ENCODE measurements around the gene NDUFB6. TPM values are rescaled to one million over a fixed set of nuclear protein-coding genes. Genes with fewer than 3 reads are reported as not detected.

The NDUFB6 gene
- total and polyA plus RNA-seq, 10 of the 15 experiments (the other 5 are each of a cell fraction or from before 2014, with no cell fraction given), result 26.3 to 269 (median 61.4) TPM

- TF ChIP-seq MYC (IDR thresholded peaks at IDR 0.05; ENCODE audit: insufficient read depth, insufficient read length, insufficient replicate concordance, low read length, severe bottlenecking) (no peak), IKZF2 (IDR thresholded peaks at IDR 0.05) (no peak), BRCA1 (IDR thresholded peaks at IDR 0.05; ENCODE audit: low read depth, low read length) (no peak)
- TF ChIP-seq, protein P1, sequence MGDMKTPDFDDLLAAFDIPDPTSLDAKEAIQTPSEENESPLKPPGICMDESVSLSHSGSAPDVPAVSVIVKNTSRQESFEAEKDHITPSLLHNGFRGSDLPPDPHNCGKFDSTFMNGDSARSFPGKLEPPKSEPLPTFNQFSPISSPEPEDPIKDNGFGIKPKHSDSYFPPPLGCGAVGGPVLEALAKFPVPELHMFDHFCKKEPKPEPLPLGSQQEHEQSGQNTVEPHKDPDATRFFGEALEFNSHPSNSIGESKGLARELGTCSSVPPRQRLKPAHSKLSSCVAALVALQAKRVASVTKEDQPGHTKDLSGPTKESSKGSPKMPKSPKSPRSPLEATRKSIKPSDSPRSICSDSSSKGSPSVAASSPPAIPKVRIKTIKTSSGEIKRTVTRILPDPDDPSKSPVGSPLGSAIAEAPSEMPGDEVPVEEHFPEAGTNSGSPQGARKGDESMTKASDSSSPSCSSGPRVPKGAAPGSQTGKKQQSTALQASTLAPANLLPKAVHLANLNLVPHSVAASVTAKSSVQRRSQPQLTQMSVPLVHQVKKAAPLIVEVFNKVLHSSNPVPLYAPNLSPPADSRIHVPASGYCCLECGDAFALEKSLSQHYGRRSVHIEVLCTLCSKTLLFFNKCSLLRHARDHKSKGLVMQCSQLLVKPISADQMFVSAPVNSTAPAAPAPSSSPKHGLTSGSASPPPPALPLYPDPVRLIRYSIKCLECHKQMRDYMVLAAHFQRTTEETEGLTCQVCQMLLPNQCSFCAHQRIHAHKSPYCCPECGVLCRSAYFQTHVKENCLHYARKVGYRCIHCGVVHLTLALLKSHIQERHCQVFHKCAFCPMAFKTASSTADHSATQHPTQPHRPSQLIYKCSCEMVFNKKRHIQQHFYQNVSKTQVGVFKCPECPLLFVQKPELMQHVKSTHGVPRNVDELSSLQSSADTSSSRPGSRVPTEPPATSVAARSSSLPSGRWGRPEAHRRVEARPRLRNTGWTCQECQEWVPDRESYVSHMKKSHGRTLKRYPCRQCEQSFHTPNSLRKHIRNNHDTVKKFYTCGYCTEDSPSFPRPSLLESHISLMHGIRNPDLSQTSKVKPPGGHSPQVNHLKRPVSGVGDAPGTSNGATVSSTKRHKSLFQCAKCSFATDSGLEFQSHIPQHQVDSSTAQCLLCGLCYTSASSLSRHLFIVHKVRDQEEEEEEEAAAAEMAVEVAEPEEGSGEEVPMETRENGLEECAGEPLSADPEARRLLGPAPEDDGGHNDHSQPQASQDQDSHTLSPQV (IDR thresholded peaks at IDR 0.05), result no peak
Observed at GRCh38 chr9:32596096-32596865, 23.3 kb upstream of the NDUFB6 start (continued).

DNA sequence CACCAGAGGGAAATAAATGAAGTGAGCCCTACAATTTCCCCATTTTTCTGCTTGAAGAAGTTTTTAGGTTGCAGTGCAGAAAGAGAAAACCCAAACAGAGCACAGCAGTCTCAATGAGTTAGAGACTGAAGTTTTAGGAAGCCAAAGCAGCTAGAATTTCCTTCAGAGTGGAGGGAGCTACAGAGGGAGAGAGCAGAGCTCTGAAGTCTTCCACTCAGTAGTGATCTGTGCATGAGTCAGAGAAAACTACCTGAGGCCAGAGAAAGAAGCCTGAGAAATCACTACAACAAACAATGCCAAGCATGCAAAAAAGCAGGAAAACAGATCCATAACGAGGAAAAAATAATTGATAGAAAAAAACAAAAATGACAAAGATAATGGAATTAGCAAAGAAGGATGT is 17.9 kb upstream of the NDUFB6 start:
- ChIA-PET POLR2A (no interaction called here), RAD21 (ENCODE audit: unreplicated experiment) (no interaction called here), SMC1A (ENCODE audit: uncharacterized antibody, unreplicated experiment) (interaction anchor here (1.2 to 4.2 kb wide), 5 partner anchors 9 to 380 kb away, joined by 3 to 41 read pairs (median 4); no protein-coding TSS in a partner anchor), CTCF (interaction anchor here (0.7 to 6.9 kb wide), 7 partner anchors 11 to 377 kb away, joined by 3 to 95 read pairs (median 6); no protein-coding TSS in a partner anchor)
- H2AFZ ChIP-seq (ENCODE audit: control insufficient read depth, low read depth, low read length), result no peak overlapping the region
- H3K9ac ChIP-seq (ENCODE audit: control insufficient read depth, insufficient read depth, low read length), result no peak overlapping the region
- no TSS peak for BruUV-seq (replicated peaks)
- in situ Hi-C loops (cut with MboI) (no loop called here), intact Hi-C loops (cut with micrococcal nuclease; ENCODE audit: unreplicated experiment) (no loop called here)
- ATAC-seq (no peak), FAIRE-seq (no peak), DNase-seq (ENCODE audit: low read depth, low spot score) (no peak)
- no peak overlapping the region for H3K27ac ChIP-seq (ENCODE audit: control insufficient read depth, insufficient read depth)
- no peaks in the 10 kb centered on the region for H3K36me3 ChIP-seq (ENCODE audit: control insufficient read depth in 2 of 2, insufficient read depth in 2 of 2, low read length in 1 of 2)
- no peaks in the 10 kb centered on the region for H3K79me2 ChIP-seq (ENCODE audit: control insufficient read depth, insufficient read depth, low read length)
- H4K20me1 ChIP-seq (ENCODE audit: control insufficient read depth, insufficient read depth), result no peaks in the 10 kb centered on the region
- no peaks in the 10 kb centered on the region for H3K9me3 ChIP-seq (replicated peaks; ENCODE audit: control insufficient read depth, insufficient read depth, low read length)
- 21% methylated on average over 1 of the region's 1 CpG for WGBS (ENCODE audit: insufficient coverage, insufficient replicate concordance, low lambda C conversion rate, missing lambda C conversion rate)
- H3K27me3 ChIP-seq (replicated peaks in 1 of 2; ENCODE audit: control insufficient read depth in 2 of 2, insufficient read depth in 2 of 2, low read length in 1 of 2), result no peaks in the 10 kb centered on the region
- no peaks in the 10 kb centered on the region for H3K4me1 ChIP-seq (ENCODE audit: control insufficient read depth, insufficient read depth, low read length)
- no peak overlapping the region for H3K4me3 ChIP-seq
- H3K4me2 ChIP-seq (ENCODE audit: control insufficient read depth, insufficient read depth), result no peak overlapping the region
- TF ChIP-seq, protein P2, sequence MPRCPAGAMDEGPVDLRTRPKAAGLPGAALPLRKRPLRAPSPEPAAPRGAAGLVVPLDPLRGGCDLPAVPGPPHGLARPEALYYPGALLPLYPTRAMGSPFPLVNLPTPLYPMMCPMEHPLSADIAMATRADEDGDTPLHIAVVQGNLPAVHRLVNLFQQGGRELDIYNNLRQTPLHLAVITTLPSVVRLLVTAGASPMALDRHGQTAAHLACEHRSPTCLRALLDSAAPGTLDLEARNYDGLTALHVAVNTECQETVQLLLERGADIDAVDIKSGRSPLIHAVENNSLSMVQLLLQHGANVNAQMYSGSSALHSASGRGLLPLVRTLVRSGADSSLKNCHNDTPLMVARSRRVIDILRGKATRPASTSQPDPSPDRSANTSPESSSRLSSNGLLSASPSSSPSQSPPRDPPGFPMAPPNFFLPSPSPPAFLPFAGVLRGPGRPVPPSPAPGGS (IDR thresholded peaks at IDR 0.05; ENCODE audit: borderline replicate concordance, insufficient read depth, low read depth, low read length, poor library complexity, severe bottlenecking), result no peak
- TF ChIP-seq RELA (IDR thresholded peaks at IDR 0.05; ENCODE audit: borderline replicate concordance, partially characterized antibody) (no peak), MLLT1 (IDR thresholded peaks at IDR 0.05) (no peak)
- TF ChIP-seq, protein P3, sequence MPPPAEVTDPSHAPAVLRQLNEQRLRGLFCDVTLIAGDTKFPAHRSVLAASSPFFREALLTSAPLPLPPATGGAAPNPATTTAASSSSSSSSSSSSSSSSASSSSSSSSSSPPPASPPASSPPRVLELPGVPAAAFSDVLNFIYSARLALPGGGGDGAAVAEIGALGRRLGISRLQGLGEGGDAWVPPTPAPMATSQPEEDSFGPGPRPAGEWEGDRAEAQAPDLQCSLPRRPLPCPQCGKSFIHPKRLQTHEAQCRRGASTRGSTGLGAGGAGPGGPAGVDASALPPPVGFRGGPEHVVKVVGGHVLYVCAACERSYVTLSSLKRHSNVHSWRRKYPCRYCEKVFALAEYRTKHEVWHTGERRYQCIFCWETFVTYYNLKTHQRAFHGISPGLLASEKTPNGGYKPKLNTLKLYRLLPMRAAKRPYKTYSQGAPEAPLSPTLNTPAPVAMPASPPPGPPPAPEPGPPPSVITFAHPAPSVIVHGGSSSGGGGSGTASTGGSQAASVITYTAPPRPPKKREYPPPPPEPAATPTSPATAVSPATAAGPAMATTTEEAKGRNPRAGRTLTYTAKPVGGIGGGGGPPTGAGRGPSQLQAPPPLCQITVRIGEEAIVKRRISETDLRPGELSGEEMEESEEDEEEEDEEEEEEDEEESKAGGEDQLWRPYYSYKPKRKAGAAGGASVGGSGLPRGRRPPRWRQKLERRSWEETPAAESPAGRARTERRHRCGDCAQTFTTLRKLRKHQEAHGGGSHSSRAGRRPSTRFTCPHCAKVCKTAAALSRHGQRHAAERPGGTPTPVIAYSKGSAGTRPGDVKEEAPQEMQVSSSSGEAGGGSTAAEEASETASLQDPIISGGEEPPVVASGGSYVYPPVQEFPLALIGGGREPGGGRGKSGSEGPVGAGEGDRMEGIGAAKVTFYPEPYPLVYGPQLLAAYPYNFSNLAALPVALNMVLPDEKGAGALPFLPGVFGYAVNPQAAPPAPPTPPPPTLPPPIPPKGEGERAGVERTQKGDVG (CRISPR knock-in tag; IDR thresholded peaks at IDR 0.05), result no peak

All from GM12878 (cell line).